NCI-H774 (cell line): Measurements from ENCODE around the gene RIPOR2.
"Not testable (repeated sequence)": the region's sequence is repeated elsewhere in the genome, so short reads cannot be mapped to it uniquely, and the experiment has no call there.

Source experiments
- DNase-seq: peaks from one replicate; lab custom pipeline; 2025; lab: John Stamatoyannopoulos, UW

The RIPOR2 gene

DNA sequence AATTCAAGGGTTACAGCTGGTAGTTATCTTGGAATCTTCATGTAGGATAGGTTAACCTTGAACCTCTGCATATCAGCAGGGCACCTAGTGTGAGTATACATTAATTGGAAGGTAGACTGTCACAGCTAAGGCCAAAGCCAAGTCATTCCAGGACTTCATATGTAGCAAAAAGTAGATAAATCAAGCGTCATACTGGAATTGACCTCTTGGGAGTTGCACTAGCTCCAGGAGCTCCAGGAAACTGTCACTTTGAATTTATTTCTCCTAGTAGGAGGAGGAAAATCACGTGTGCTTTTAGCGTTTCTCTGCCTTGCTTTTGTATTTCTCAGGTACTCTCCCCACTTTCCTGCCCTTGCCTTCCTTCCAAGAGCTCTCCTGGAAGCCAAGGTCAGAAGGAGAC, 30.3 kb downstream of the RIPOR2 start:
- DNase-seq: no peak

DNA sequence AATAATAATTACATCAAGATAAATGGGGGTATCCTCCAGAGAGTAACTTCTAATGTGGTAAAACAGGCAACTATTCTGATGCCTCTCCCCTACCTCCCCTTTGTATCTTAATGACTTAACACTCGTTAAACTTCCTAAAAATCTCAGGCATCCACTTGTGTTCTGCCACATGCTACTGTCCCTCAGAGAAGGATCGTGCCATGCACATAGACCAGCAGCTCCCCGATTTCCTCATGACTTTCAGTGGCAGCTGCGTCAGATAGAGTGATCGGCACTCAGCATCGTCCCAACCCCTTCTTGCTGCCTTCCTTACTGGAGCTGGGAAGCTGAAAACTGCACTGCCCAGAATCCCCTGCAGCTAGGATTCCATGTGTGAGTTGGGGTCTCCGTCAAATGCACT, 32.1 kb downstream of the RIPOR2 start:
- DNase-seq: no peak

GRCh38 chr6:24902782-24903181, 33.0 kb downstream of the RIPOR2 start:
- no peak for DNase-seq

DNA sequence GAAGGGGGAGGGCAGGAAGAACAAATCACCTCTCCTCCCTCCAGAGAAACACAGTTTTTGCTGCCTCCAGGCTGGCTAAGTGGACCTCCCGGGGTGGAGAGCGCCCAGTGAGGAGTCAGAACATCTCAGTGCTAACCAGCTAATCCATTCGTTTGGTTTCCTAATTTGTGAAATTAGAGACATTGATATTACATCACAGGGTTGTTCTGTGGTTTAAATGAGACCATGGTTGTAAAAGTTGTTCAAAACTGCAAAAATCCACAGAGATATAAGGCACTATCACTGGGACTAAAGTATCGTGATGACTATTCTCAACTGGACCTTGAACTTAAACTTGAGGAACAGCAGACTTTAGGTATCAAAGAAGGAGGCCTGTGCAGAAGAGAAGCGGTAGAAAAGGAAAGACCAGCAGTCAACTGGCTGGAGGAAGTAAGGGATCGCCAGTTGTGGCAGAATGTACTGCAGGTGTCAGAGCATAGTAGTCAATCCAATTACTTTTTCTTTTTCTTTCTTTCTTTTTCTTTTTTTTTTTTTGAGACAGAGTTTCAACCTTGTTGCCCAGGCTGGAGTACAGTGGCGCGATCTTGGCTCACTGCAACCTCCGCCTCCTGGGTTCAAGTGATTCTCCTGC, 33.9 kb downstream of the RIPOR2 start:
- DNase-seq: no peak

GRCh38 chr6:24900917-24901697, 34.7 kb downstream of the RIPOR2 start:
- no peak for DNase-seq

- no peak for DNase-seq
Measured at GRCh38 chr6:24899997-24900325, 35.8 kb downstream of the RIPOR2 start.

DNA sequence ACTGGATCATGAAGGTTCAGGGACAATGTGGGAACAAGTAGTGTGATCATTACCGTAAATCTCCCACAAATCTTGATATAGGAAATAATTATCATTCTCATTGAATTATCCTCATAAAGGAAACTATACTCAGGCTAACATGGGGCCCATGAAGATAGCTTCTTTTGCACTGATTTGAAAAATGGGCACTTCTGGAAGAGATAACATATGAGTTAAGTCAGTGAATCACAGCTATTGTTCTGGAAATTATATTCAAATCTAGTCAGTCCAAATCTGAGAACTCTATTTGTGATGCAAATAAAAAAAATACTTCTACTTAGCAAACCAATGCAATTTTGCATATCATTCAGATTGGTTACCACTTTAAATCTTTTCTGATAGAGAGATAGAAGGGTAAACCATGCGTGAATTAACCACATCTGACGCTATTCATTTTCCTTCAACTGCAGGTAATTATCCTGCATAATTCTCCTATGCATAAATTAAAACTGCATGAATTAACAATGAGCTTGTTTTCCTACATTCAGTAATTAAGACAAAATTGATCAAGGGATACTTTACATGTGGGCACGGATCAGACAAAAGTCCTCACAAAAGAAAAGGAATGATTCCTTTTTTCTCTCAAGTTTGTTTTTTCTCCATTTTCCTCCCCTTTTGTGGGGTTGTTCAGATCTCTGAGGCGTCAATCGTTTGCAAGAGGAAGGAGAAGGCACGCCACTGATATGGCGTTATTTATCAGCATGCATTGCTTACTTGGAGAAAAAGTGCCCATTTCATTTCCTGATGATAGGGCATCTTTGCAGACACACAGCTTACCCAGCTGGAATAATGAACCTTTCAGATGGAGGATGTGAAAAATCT, 36.4 kb downstream of the RIPOR2 start:
- no peak for DNase-seq

DNA sequence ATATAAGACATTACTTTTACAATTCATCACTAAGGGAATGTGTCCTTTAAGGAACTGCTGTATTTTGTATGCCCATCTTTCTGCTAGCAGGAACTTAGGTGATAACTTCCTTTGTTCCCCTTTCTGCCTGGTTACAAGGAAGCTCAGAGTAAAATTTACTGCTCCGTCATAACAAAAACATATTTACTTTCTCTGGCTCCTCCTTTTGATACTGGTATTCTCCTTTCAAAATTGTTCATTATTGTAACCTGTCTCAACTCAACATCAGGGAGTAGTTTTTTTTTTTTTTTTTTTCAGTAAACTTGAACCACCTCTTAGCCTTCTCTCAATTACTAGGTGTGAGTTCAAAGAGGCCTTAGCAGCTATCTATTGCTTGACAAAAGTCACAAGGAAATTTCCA, 37.1 kb downstream of the RIPOR2 start:
- no peak for DNase-seq

DNA sequence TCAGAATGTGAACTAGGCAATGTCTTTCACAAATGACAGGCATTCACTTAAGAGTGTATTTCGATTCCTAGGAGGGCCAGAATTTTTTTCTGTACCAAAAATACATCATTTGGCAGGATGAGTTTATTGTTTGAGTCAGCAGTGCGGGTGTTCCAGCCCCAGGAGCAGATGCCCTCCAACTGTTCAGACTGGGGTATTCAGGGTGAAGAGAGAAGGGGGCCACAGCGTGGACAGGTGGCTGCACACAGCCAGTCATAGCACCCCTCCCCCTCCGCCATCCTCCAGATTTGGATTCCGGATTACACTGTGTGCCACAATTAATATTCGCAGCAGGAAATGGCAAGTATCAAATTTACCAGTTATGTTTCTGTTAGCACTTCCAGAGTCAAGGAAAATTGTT, 38.6 kb downstream of the RIPOR2 start:
- no peak for DNase-seq

- DNase-seq: no peak
Measured at GRCh38 chr6:24893342-24893850, 42.4 kb downstream of the RIPOR2 start.

DNA sequence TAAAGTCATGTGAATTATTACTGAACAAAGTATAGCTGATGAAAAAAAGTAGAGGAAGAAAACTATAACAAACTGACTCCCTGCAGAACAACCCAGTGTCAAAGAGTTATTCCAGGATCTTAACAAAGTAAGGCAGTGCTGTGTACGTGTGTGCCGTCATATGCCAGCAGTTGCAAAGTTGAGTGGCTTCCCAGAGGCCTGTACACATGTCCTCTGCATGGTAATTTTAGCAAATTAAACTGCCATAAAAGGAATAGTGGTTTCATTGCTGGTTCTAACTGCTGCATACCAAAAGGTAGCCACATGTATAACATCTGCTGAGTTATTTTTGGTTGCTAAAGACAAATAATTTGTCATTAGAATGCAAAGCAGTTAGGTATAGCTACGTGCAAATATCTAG, 44.8 kb downstream of the RIPOR2 start:
- DNase-seq: no peak

DNA sequence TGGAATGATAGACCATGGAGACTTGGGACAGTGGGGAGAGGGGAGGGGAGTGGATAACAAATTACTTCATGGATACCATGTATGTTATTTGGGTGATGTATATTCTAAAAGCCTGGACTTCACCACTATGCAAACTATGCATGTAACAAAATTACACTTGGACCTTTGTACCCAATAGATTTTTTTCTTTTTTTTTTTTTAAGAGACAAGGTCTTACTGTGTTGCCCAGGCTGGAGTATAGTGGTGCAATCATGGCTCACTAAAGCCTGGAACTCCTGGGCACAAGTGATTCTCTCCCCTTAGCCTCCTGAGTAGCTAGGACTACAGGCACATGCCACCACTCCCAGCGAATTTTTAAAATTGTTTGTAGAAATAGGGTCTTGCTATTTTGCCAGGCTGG, 45.3 kb downstream of the RIPOR2 start:
- no peak for DNase-seq

DNA sequence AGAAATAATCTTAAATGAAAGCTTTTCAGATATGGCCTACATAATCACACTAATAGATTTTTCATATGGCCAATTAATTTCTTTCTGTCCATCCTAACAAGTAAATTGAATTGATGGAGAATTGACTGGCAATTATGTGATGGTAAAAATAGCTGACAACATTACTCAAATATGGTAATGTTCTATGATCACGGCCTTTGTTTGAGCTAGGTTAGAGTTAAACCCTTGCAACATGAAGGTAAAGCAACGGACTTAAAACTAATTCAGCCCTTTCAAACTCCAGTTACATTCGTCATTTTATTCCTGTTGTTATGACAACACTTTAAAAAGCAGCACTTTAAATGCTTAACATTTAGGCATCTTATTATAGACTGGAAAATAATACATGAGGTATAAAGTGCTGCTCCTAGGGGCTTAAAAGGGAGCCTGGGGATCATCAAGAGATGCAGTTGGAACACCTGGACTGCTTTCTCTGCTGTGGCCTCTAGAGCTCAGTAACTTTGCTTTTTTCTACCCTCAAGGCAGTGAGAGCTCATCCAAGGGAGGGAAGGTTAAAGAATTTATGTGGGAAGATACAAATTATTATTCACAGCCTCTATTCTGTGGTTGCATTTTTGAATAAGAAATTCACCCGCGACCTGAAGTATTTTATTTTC, 46.9 kb downstream of the RIPOR2 start:
- no peak for DNase-seq

GRCh38 chr6:24887545-24888140, 48.1 kb downstream of the RIPOR2 start:
- no peak for DNase-seq

- no peak for DNase-seq
Measured at GRCh38 chr6:24883618-24884017, 52.1 kb downstream of the RIPOR2 start.

DNA sequence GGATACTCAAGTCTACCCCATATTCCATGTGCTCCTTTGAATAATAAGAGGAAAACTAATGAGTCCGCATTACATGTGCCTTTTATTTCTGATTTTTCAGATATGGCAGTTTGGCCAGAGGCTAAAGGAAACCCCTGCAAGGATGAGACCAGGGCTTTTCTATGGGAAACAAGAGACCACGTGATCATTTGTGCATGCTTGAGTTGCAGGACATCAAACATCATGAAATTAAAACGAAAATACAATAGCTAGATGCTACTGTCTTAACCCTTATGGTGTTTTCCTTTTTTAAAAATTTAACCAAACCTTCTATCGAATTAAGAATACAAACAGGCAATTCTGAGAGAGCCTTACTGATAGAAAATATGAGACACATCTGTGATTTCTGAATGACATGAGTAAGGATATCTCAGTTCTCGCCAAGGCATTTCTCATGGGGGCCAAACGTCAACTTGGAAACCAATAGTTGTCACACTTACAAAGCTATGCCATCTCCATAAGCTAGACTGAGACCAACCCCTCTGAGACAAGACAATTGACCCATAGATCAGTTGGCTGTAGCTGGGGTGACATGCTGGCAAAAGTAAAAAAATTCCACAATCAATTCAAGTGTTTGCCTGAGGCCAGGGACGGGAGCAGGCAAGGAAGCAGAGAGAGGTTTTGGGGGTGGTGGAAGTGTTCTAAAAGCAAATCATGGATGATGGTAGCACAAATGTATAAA, 52.8 kb downstream of the RIPOR2 start:
- no peak for DNase-seq

DNA sequence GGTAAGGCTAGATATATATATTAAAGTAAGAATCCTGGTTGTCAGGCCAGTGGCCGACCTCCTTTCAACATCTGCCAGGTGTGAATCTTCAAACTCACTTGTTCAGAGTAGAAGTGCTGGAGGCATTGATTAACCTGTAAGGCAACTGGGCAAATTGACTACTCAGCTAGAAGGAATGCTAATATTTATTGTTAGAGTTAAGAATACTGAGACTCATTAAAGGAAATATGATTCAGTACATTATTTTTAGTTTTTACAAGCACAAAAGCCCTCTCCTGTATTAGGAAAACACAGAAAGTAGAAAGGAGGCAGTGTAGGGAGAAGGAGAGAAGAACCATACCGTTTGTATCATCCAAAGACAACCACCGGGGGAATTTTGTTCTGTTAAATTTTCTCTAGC, 53.5 kb downstream of the RIPOR2 start:
- no peak for DNase-seq

GRCh38 chr6:24881376-24881775, 54.4 kb downstream of the RIPOR2 start:
- DNase-seq: no peak

- DNase-seq: no peak
Measured at GRCh38 chr6:24880451-24880850, 55.3 kb downstream of the RIPOR2 start.

DNA sequence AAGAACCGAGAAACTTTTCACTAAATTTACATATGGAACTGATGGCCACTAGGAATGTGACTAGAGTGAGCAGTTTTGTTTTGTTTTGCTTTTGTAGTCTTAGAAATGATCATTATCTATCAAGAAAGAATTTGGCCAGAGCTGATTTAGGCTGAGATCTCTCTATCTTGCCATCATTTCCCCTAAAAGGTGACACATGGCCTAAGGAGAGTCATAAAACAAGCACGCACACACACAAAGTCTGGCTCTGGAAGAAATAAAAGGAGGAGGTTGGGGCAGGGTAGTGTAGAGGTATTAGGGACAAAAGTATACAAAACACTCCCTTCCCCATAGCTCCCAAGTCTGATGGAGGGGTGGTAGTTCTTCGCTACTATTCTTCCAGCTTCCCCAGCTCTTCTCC, 56.4 kb downstream of the RIPOR2 start:
- no peak for DNase-seq

- DNase-seq: not testable (repeated sequence)
Measured at GRCh38 chr6:24877747-24878146, 58.0 kb downstream of the RIPOR2 start.
